Keratinocyte (primary cell): ENCODE data around the gene VPS41. TPM values are rescaled to one million over a fixed set of nuclear protein-coding genes. Genes with fewer than 3 reads are reported as not detected.

Experiments used
- DNase-seq: peaks from one replicate; pipeline ENCODE4 v3.0.0-alpha.2; 2011; ENCODE audit warnings: low read depth, missing footprints, low spot score
- FAIRE-seq: peaks from 2 replicates; lab custom pipeline; 2011; peaks lifted over from hg19 to GRCh38; lab: Jason Lieb, UNC
- H2AFZ ChIP-seq: 2 replicates; pipeline ENCODE4 v1.6.0; 2012; ENCODE audit warnings: low read length, control low read depth, inconsistent platforms; ENCODE audit not compliant: control insufficient read depth
- H3K27ac ChIP-seq: 2 replicates; pipeline ENCODE4 v1.5.1; 2011; ENCODE audit warnings: low read length; ENCODE audit not compliant: control insufficient read depth, insufficient read depth
- H3K27me3 ChIP-seq: 3 replicates; pipeline ENCODE4 v1.6.0; 2011; ENCODE audit warnings: low read length; ENCODE audit not compliant: control insufficient read depth, insufficient read depth; ENCODE audit errors: extremely low read depth
- H3K36me3 ChIP-seq, 2 experiments: 2 replicates in 1 of 2; 3 replicates in 1 of 2; pipeline ENCODE4 v1.5.1; 2011; ENCODE audit warnings: low read length in 2 of 2, mild to moderate bottlenecking in 1 of 2; ENCODE audit not compliant: control insufficient read depth in 2 of 2, insufficient read depth in 2 of 2; ENCODE audit errors: extremely low read depth in 1 of 2
- H3K4me1 ChIP-seq: 3 replicates; pipeline ENCODE4 v1.5.1; 2011; ENCODE audit warnings: low read length; ENCODE audit not compliant: control insufficient read depth, insufficient read depth; ENCODE audit errors: extremely low read depth
- H3K4me2 ChIP-seq: 3 replicates; pipeline ENCODE4 v1.6.0; 2011; ENCODE audit warnings: low read depth, low read length; ENCODE audit not compliant: control insufficient read depth, insufficient read depth; ENCODE audit errors: extremely low read depth
- H3K4me3 ChIP-seq, 3 experiments: fragments of 200-600 bp in 1 of 3; sonication (generic) in 1 of 3; 2 replicates in 2 of 3; 3 replicates in 1 of 3; pipeline ENCODE4 v1.5.1; 2011 to 2016; ENCODE audit warnings: low read length in 3 of 3, mild to moderate bottlenecking in 3 of 3, control low read depth in 2 of 3, inconsistent platforms in 1 of 3, low read depth in 1 of 3, mixed read lengths in 1 of 3, mixed run types in 1 of 3, moderate library complexity in 1 of 3; ENCODE audit not compliant: control insufficient read depth in 2 of 3, insufficient read depth in 2 of 3; ENCODE audit errors: extremely low read depth in 1 of 3
- H3K79me2 ChIP-seq: 2 replicates; pipeline ENCODE4 v1.6.0; 2012; ENCODE audit warnings: low read length; ENCODE audit not compliant: control insufficient read depth, insufficient read depth
- H3K9ac ChIP-seq: 3 replicates; pipeline ENCODE4 v1.6.0; 2011; ENCODE audit warnings: low read length; ENCODE audit not compliant: control insufficient read depth, insufficient read depth; ENCODE audit errors: extremely low read depth
- H3K9me1 ChIP-seq: 3 replicates; pipeline ENCODE4 v1.6.0; 2011; ENCODE audit warnings: low read length; ENCODE audit not compliant: control insufficient read depth, insufficient read depth; ENCODE audit errors: extremely low read depth
- H3K9me3 ChIP-seq: 2 replicates; pipeline ENCODE4 v1.5.1; 2012; ENCODE audit warnings: low read depth, low read length; ENCODE audit not compliant: control insufficient read depth
- H4K20me1 ChIP-seq: 3 replicates; pipeline ENCODE4 v1.6.0; 2011; ENCODE audit warnings: low read length; ENCODE audit not compliant: control insufficient read depth, insufficient read depth; ENCODE audit errors: extremely low read depth
- CTCF ChIP-seq, 3 experiments: IDR thresholded peaks in 1 of 3; conservative IDR thresholded peaks in 1 of 3; optimal IDR thresholded peaks in 1 of 3; 2 replicates in 2 of 3; 3 replicates in 1 of 3; pipeline versions ENCODE3 to v1.5.1; 2011; ENCODE audit warnings: low read length in 3 of 3, mild to moderate bottlenecking in 3 of 3, moderate library complexity in 2 of 3, control low read depth in 1 of 3, inconsistent platforms in 1 of 3; ENCODE audit not compliant: insufficient read depth in 2 of 3; ENCODE audit errors: extremely low read depth in 1 of 3
- EZH2 ChIP-seq: IDR thresholded peaks from one replicate; pipeline ENCODE4 v1.6.1; 2012; ENCODE audit warnings: inconsistent platforms, mild to moderate bottlenecking, low read length, moderate library complexity
- dilution Hi-C: fragments of 300-500 bp; cut with MboI; formaldehyde crosslinking; loops from one replicate; pipeline ENCODE4 v1.7.0; 2020; ENCODE audit warnings: low sequenced_read_pairs; ENCODE audit not compliant: extremely low pct_ligation_motif_present
- polyA plus RNA-seq, 5 experiments: library from polyadenylated mRNA; depleted of rRNA in 3 of 5; stranded (reverse) in 3 of 5; stranded (forward) in 1 of 5; unstranded in 1 of 5; fragments of >200 nt; gene quantifications; 1 replicate in 1 of 5; 2 replicates in 3 of 5; 3 replicates in 1 of 5; pipeline versions ENCODE4 v1.2.1 to v1.2.3, GENCODE V29; 2011 to 2012; ENCODE audit warnings: missing spikeins in 2 of 5, low read depth in 1 of 5, low replicate concordance in 1 of 5

VPS41 gene
- polyA plus RNA-seq, 1 donor (not counting 4 experiments of a cell fraction or from before 2014, with no cell fraction given) = 38.1 TPM

- Histone ChIP-seq H3K9me3 (no peaks in the 10 kb centered on the region), H3K4me2 (no peak overlapping the region), H3K36me3 (peaks cover 3 to 5% of the 10 kb centered on the region in 2 experiments), H3K79me2 (no peaks in the 10 kb centered on the region), H3K4me1 (peaks cover 6% of the 10 kb centered on the region), H2AFZ (no peak overlapping the region), H4K20me1 (no peaks in the 10 kb centered on the region), H3K27me3 (no peaks in the 10 kb centered on the region), H3K9me1 (no peaks in the 10 kb centered on the region), H3K27ac (no peak overlapping the region), H3K4me3 (no peak overlapping the region), H3K9ac (no peak overlapping the region)
- dilution Hi-C loops = no loop called here
- DNase-seq = no peak
- TF ChIP-seq EZH2 = no peak
- TF ChIP-seq CTCF (optimal IDR thresholded peaks at IDR 0.05 in 1 of 3, IDR thresholded peaks at IDR 0.05 in 1 of 3, conservative IDR thresholded peaks at IDR 0.05 in 1 of 3; ENCODE audit: extremely low read depth in 1 of 3, insufficient read depth in 2 of 3, low read length in 3 of 3) = no peak
- FAIRE-seq = no peak
Measured at GRCh38 chr7:38743899-38744298, 165.1 kb downstream of the VPS41 start.

DNA sequence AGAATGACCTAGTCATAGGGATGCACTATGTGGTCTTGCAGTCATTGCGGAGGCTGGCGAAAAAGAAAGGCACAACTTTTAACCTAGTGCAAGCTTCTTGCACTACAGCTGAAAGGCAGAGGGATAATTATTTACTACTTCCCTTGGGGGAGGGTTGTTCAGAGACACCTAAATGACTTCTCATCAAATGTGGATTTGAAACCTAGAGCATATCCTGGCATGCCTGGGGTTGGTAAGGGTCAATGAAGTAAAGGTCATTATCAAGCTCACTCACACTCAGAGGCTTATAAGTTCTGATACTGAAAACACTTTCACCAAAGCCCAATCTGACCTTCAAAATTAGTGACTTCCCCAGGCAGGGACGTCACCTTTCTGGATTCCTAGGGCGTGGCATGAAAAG lies 168.9 kb downstream of the VPS41 start:
- H3K27ac ChIP-seq = no peak overlapping the region
- DNase-seq (no peak), FAIRE-seq (no peak)
- H3K79me2 ChIP-seq = no peaks in the 10 kb centered on the region
- H3K9me3 ChIP-seq = no peaks in the 10 kb centered on the region
- H3K4me2 ChIP-seq = no peak overlapping the region
- peaks cover 6% of the 10 kb centered on the region for H3K4me1 ChIP-seq
- H4K20me1 ChIP-seq = no peaks in the 10 kb centered on the region
- H3K27me3 ChIP-seq = no peaks in the 10 kb centered on the region
- peaks cover 3 to 5% of the 10 kb centered on the region in 2 experiments for H3K36me3 ChIP-seq
- no peak overlapping the region for H3K4me3 ChIP-seq
- H3K9me1 ChIP-seq = no peaks in the 10 kb centered on the region
- H3K9ac ChIP-seq = no peak overlapping the region
- no peak overlapping the region for H2AFZ ChIP-seq
- TF ChIP-seq EZH2 (no peak), CTCF (optimal IDR thresholded peaks at IDR 0.05 in 1 of 3, IDR thresholded peaks at IDR 0.05 in 1 of 3, conservative IDR thresholded peaks at IDR 0.05 in 1 of 3; ENCODE audit: extremely low read depth in 1 of 3, insufficient read depth in 2 of 3, low read length in 3 of 3) (no peak)
- dilution Hi-C loops = no loop called here
